ENCODE results near the gene PCNX2. TPM values are rescaled to one million over a fixed set of nuclear protein-coding genes. Genes with fewer than 3 reads are reported as not detected.

The PCNX2 gene
- total and polyA plus RNA-seq, 7 donors = 1.8 to 13.8 (median 5.1) TPM

- H3K36me3 ChIP-seq = no peaks in the 10 kb centered on the region
- no peaks in the 10 kb centered on the region for H3K4me1 ChIP-seq
- no peaks in the 10 kb centered on the region for H3K27me3 ChIP-seq
- H3K4me3 ChIP-seq = no peak overlapping the region
- no peak for DNase-seq
- intact Hi-C loops (cut with DNase I) = no loop called here
- 75 to 89% methylated on average over 4 of the region's 4 CpGs for WGBS, 2 donors
- no peaks in the 10 kb centered on the region for H3K9me3 ChIP-seq
- H3K27ac ChIP-seq = no peak overlapping the region
- TF ChIP-seq POLR2A (IDR thresholded peaks at IDR 0.05) (no peak), POLR2AphosphoS5 (IDR thresholded peaks at IDR 0.05) (no peak), EP300 (IDR thresholded peaks at IDR 0.05) (no peak)
- TF ChIP-seq, protein P1, sequence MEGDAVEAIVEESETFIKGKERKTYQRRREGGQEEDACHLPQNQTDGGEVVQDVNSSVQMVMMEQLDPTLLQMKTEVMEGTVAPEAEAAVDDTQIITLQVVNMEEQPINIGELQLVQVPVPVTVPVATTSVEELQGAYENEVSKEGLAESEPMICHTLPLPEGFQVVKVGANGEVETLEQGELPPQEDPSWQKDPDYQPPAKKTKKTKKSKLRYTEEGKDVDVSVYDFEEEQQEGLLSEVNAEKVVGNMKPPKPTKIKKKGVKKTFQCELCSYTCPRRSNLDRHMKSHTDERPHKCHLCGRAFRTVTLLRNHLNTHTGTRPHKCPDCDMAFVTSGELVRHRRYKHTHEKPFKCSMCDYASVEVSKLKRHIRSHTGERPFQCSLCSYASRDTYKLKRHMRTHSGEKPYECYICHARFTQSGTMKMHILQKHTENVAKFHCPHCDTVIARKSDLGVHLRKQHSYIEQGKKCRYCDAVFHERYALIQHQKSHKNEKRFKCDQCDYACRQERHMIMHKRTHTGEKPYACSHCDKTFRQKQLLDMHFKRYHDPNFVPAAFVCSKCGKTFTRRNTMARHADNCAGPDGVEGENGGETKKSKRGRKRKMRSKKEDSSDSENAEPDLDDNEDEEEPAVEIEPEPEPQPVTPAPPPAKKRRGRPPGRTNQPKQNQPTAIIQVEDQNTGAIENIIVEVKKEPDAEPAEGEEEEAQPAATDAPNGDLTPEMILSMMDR (IDR thresholded peaks at IDR 0.05) = no peak
These were observed 67.5 kb downstream of the PCNX2 start for GRCh38 chr1:233227930-233228465.

- H3K9me3 ChIP-seq = no peaks in the 10 kb centered on the region
- H3K27me3 ChIP-seq = no peaks in the 10 kb centered on the region
- no peaks in the 10 kb centered on the region for H3K36me3 ChIP-seq
- TF ChIP-seq EP300 (IDR thresholded peaks at IDR 0.05) (no peak), POLR2AphosphoS5 (IDR thresholded peaks at IDR 0.05) (no peak), POLR2A (IDR thresholded peaks at IDR 0.05) (no peak)
- TF ChIP-seq, protein P1 (IDR thresholded peaks at IDR 0.05) = no peak
- no peak overlapping the region for H3K27ac ChIP-seq
- no peaks in the 10 kb centered on the region for H3K4me1 ChIP-seq
- WGBS, 2 donors = 85 to 89% methylated on average over 3 of the region's 3 CpGs
- intact Hi-C loops (cut with DNase I) = no loop called here
- DNase-seq = no peak
- H3K4me3 ChIP-seq = no peak overlapping the region
These were observed 71.2 kb downstream of the PCNX2 start for GRCh38 chr1:233224311-233224710.

DNA sequence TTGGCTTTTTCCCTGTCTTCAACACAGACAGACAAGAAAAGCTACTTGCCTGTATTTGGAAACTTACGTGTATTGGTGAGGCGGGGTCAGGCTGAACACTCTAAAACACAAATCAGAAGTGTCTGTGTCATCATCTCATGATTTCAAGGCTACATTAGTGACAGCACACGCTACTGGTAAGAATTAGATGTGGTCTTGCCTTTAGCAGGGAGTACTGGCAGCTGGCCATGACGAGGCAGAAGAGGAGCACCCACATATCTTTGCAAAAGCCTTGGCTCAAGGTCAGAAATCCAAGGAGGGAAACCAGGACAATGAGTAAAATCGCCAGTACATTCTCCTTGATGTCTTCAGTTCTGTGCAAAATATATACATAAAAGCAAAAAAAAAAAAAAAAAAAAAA lies 77.7 kb downstream of the PCNX2 start:
- Histone ChIP-seq H3K9me3 (no peaks in the 10 kb centered on the region), H3K4me3 (no peak overlapping the region), H3K4me1 (no peaks in the 10 kb centered on the region), H3K27me3 (no peaks in the 10 kb centered on the region), H3K36me3 (no peaks in the 10 kb centered on the region), H3K27ac (no peak overlapping the region)
- no peak for DNase-seq
- intact Hi-C loops (cut with DNase I) = no loop called here
- WGBS, 2 donors = 93 to 96% methylated on average over 5 of the region's 5 CpGs
- TF ChIP-seq EP300 (IDR thresholded peaks at IDR 0.05) (no peak), POLR2AphosphoS5 (IDR thresholded peaks at IDR 0.05) (no peak), POLR2A (IDR thresholded peaks at IDR 0.05) (no peak)
- TF ChIP-seq, protein P1 (IDR thresholded peaks at IDR 0.05) = no peak

DNA sequence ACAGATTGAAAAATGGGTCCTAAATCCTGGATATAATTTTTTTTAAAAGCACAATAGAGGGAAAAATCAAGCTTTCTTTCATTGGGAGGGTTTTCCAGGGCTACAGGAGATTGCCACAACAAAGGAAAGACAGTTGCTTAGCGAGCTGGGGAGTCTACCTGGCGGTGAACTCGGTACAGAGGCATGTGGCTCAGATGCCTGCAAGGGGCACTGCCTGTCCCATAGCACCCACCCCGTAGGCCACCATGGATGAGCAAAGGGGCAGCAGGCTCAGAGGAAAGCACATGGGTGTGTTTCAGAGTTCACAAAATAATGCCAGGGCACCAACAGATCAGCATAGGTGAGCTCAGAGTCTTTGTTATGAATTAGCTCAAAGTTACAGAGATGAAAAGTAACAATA lies 79.5 kb downstream of the PCNX2 start:
- intact Hi-C loops (cut with DNase I) = no loop called here
- H3K27ac ChIP-seq = no peak overlapping the region
- no peaks in the 10 kb centered on the region for H3K9me3 ChIP-seq
- 94% methylated on average over 4 of the region's 4 CpGs for WGBS, 2 donors
- H3K4me1 ChIP-seq = no peaks in the 10 kb centered on the region
- H3K36me3 ChIP-seq = no peaks in the 10 kb centered on the region
- DNase-seq = no peak
- H3K27me3 ChIP-seq = no peaks in the 10 kb centered on the region
- TF ChIP-seq, protein P1 (IDR thresholded peaks at IDR 0.05) = no peak
- no peak for TF ChIP-seq POLR2A (IDR thresholded peaks at IDR 0.05)
- no peak overlapping the region for H3K4me3 ChIP-seq

GRCh38 chr1:233215135-233215760 lies 80.3 kb downstream of the PCNX2 start:
- no peaks in the 10 kb centered on the region for H3K36me3 ChIP-seq
- WGBS, 2 donors = 76 to 88% methylated on average over 3 of the region's 3 CpGs
- no peak overlapping the region for H3K4me3 ChIP-seq
- no peak for TF ChIP-seq EP300 (IDR thresholded peaks at IDR 0.05)
- TF ChIP-seq POLR2A (IDR thresholded peaks at IDR 0.05) = no peak
- TF ChIP-seq, protein P1 (IDR thresholded peaks at IDR 0.05) = no peak
- no peak for TF ChIP-seq POLR2AphosphoS5 (IDR thresholded peaks at IDR 0.05)
- H3K27ac ChIP-seq = no peak overlapping the region
- H3K4me1 ChIP-seq = no peaks in the 10 kb centered on the region
- H3K9me3 ChIP-seq = no peaks in the 10 kb centered on the region
- intact Hi-C loops (cut with DNase I) = no loop called here
- no peak for DNase-seq
- H3K27me3 ChIP-seq = no peaks in the 10 kb centered on the region

Data from sigmoid colon (tissue), 7 donors.